SK-N-SH treated with all-trans-retinoic acid at 6 μM for 48 hours (cell line): ENCODE results near the gene SOHLH1.

ENCODE experiments used
- CREB5 ChIP-seq: fragments of 250-450 bp; sonication (Bioruptor Pico); IDR thresholded peaks from 2 replicates; pipeline ENCODE4 v1.5.1; 2020; ENCODE audit warnings: low read depth, mild to moderate bottlenecking, moderate library complexity
- PATZ1 ChIP-seq: fragments of 250-450 bp; sonication (Bioruptor Pico); IDR thresholded peaks from 2 replicates; pipeline ENCODE4 v1.8.0; 2020; ENCODE audit warnings: mild to moderate bottlenecking, moderate library complexity, borderline replicate concordance
- RARB ChIP-seq: fragments of 250-450 bp; sonication (Bioruptor Pico); IDR thresholded peaks from 2 replicates; pipeline ENCODE4 v1.8.0; 2021; ENCODE audit warnings: mild to moderate bottlenecking, moderate library complexity

GRCh38 chr9:135747311-135747710 lies 48.0 kb upstream of the SOHLH1 start:
- no peak for TF ChIP-seq RARB (CRISPR knock-in tag)
- TF ChIP-seq PATZ1, result no peak
- no peak for TF ChIP-seq CREB5 (CRISPR knock-in tag)
